ENCODE results near the gene SCT.

- TF ChIP-seq EZH2 (IDR thresholded peaks at IDR 0.05; ENCODE audit: insufficient read depth, poor library complexity, severe bottlenecking) (no peak), EZH2phosphoT487 (IDR thresholded peaks at IDR 0.05; ENCODE audit: insufficient read depth, low read depth) (no peak)
Observed at GRCh38 chr11:605286-606129, 21.5 kb downstream of the SCT start.

Data from GM23248 (cell line).